NB4 (cell line): ENCODE measurements around the gene MAN2C1.
"Not testable (repeated sequence)": the region's sequence is repeated elsewhere in the genome, so short reads cannot be mapped to it uniquely, and the experiment has no call there.

ENCODE experiments used
- DNase-seq: peaks from one replicate; pipeline ENCODE4 v3.0.0; 2010; ENCODE audit warnings: low read depth
- H3K4me3 ChIP-seq: one replicate; pipeline ENCODE4 v1.5.1; 2011; ENCODE audit warnings: mild to moderate bottlenecking, low read depth, low read length, moderate library complexity
- CTCF ChIP-seq: IDR thresholded peaks from one replicate; pipeline ENCODE4 v1.5.1; 2012; ENCODE audit warnings: low read depth, low read length
- MAX ChIP-seq: IDR thresholded peaks from 2 replicates; pipeline ENCODE4 v1.6.1; 2011; ENCODE audit warnings: low read depth, low read length
- MYC ChIP-seq: IDR thresholded peaks from 2 replicates; pipeline ENCODE4 v1.6.1; 2011; ENCODE audit warnings: low read depth, low read length
- POLR2A ChIP-seq: IDR thresholded peaks from 2 replicates; pipeline ENCODE4 v1.6.1; 2011; ENCODE audit warnings: mild to moderate bottlenecking; ENCODE audit not compliant: insufficient read length; ENCODE audit errors: extremely low read depth

The MAN2C1 gene

GRCh38 chr15:75397494-75397893 is 29.1 kb upstream of the MAN2C1 start:
- TF ChIP-seq MAX, result no peak
- no peak for TF ChIP-seq MYC
- TF ChIP-seq POLR2A, result no peak
- no peak overlapping the region for H3K4me3 ChIP-seq
- no peak for DNase-seq

GRCh38 chr15:75389791-75390382 is 21.5 kb upstream of the MAN2C1 start:
- TF ChIP-seq CTCF (no peak), MYC (no peak), POLR2A (no peak), MAX (no peak)
- H3K4me3 ChIP-seq, result no peak overlapping the region
- no peak for DNase-seq

- not testable (repeated sequence) for H3K4me3 ChIP-seq, DNase-seq
These were observed 15.6 kb upstream of the MAN2C1 start for GRCh38 chr15:75383986-75384385.

- no peak overlapping the region for H3K4me3 ChIP-seq
- TF ChIP-seq POLR2A, result no peak
- TF ChIP-seq MAX, result no peak
- no peak for TF ChIP-seq CTCF
- TF ChIP-seq MYC, result no peak
- DNase-seq, result no peak
These were observed 12.4 kb upstream of the MAN2C1 start for GRCh38 chr15:75380773-75381172.

GRCh38 chr15:75371901-75372688 is 3.7 kb upstream of the MAN2C1 start:
- TF ChIP-seq POLR2A, result no peak
- TF ChIP-seq MAX, result no peak
- no peak for TF ChIP-seq CTCF
- no peak for TF ChIP-seq MYC
- DNase-seq, result no peak
- no peak overlapping the region for H3K4me3 ChIP-seq

- no peak overlapping the region for H3K4me3 ChIP-seq
- DNase-seq, result no peak
- TF ChIP-seq MAX (no peak), CTCF (no peak), POLR2A (no peak), MYC (no peak)
These were observed 3.1 kb upstream of the MAN2C1 start for GRCh38 chr15:75371486-75371885.
